HCT116 (cell line): ENCODE data around the gene HBP1. TPM values are rescaled to one million over a fixed set of nuclear protein-coding genes. Genes with fewer than 3 reads are reported as not detected.

Experiments used
- ATAC-seq: fragments of 200-7000 bp; cut with Tn5 transposase; 2 replicates; pipeline ENCODE4 v1.9.1; 2020; ENCODE audit warnings: mild to moderate bottlenecking, moderate library complexity
- BruUV-seq: library from RNA; stranded (reverse); fragments of 400-500 nt; replicated peaks from 2 replicates; lab custom pipeline; 2021; lab: Mats Ljungman, UMichigan
- CTCF ChIA-PET: fragments of 300-600 bp; sonication (Branson Sonifier 250); formaldehyde crosslinking; loops from one replicate; lab custom pipeline; 2021; ENCODE audit warnings: antibody characterized with exemption; lab: Charles Lee
- POLR2A ChIA-PET: fragments of 300-600, 350-600 bp; sonication (Branson Sonifier 250); formaldehyde crosslinking; loops from one replicate; lab custom pipeline; 2021; ENCODE audit warnings: antibody characterized with exemption; lab: Charles Lee
- RAD21 ChIA-PET, 2 experiments: fragments of 300-600 bp; sonication (Branson Sonifier 250); formaldehyde crosslinking; loops; one replicate each; lab custom pipeline; 2023; ENCODE audit warnings: low total read pairs in 2 of 2; ENCODE audit not compliant: uncharacterized antibody in 2 of 2, unreplicated experiment in 2 of 2, low non-redundant PET in 1 of 2; lab: Charles Lee
- DNase-seq: peaks from one replicate; pipeline ENCODE4 v3.0.0-alpha.2; 2010; ENCODE audit warnings: low read depth, low spot score
- H2AFZ ChIP-seq: fragments of 200-600 bp; shearing (Covaris generic), sonication (generic); 2 replicates; pipeline ENCODE4 v1.6.1; 2017; ENCODE audit warnings: low read depth, mixed run types, mixed read lengths, antibody characterized with exemption, low read length; ENCODE audit not compliant: poor library complexity, severe bottlenecking
- H3K27ac ChIP-seq: 2 replicates; pipeline ENCODE4 v1.5.1; 2012; ENCODE audit warnings: low read depth, low read length
- H3K27me3 ChIP-seq: fragments of 200-600 bp; sonication (generic); 2 replicates; pipeline ENCODE4 v1.6.1; 2016; ENCODE audit warnings: mixed run types, low read length, mixed read lengths; ENCODE audit not compliant: insufficient read depth
- H3K36me3 ChIP-seq, 2 experiments: fragments of 200-500 bp in 1 of 2; fragments of 200-600 bp in 1 of 2; sonication (Bioruptor generic) in 1 of 2; sonication (generic) in 1 of 2; 2 replicates each; pipeline versions ENCODE4 v1.5.1 to v1.6.1; 2014 to 2016; ENCODE audit warnings: low read length in 2 of 2, inconsistent platforms in 1 of 2, mixed read lengths in 1 of 2, mixed run types in 1 of 2; ENCODE audit not compliant: insufficient read depth in 2 of 2, control insufficient read depth in 1 of 2
- H3K4me1 ChIP-seq, 2 experiments: fragments of 200-600 bp in 1 of 2; sonication (generic) in 1 of 2; 2 replicates each; pipeline versions ENCODE4 v1.5.1 to v1.6.1; 2012 to 2017; ENCODE audit warnings: low read length in 2 of 2, inconsistent platforms in 1 of 2, mild to moderate bottlenecking in 1 of 2, mixed read lengths in 1 of 2, mixed run types in 1 of 2, moderate library complexity in 1 of 2; ENCODE audit not compliant: insufficient read depth in 2 of 2, control insufficient read depth in 1 of 2
- H3K4me2 ChIP-seq: fragments of 200-600 bp; sonication (generic); 2 replicates; pipeline ENCODE4 v1.6.1; 2017; ENCODE audit warnings: mixed run types, low read length, mixed read lengths
- H3K4me3 ChIP-seq, 2 experiments: fragments of 200-600 bp in 1 of 2; sonication (generic) in 1 of 2; replicated peaks in 1 of 2; 2 replicates each; pipeline ENCODE4 v1.5.1; 2011 to 2016; ENCODE audit warnings: low read length in 2 of 2, control low read depth in 1 of 2, low read depth in 1 of 2, mild to moderate bottlenecking in 1 of 2, mixed read lengths in 1 of 2, mixed run types in 1 of 2
- H3K79me2 ChIP-seq: fragments of 200-600 bp; sonication (generic); 2 replicates; pipeline ENCODE4 v1.6.1; 2017; ENCODE audit warnings: mild to moderate bottlenecking, mixed run types, low read length, moderate library complexity, mixed read lengths; ENCODE audit not compliant: insufficient read depth
- H3K9ac ChIP-seq: fragments of 200-600 bp; sonication (generic); 2 replicates; pipeline ENCODE4 v1.6.1; 2016; ENCODE audit warnings: low read length, mixed read lengths
- H3K9me2 ChIP-seq: fragments of 200-600 bp; sonication (generic), shearing (Covaris generic); 2 replicates; pipeline ENCODE4 v1.6.1; 2017; ENCODE audit warnings: mixed run types, mild to moderate bottlenecking, moderate library complexity; ENCODE audit not compliant: insufficient read depth
- H3K9me3 ChIP-seq, 2 experiments: fragments of 200-500 bp in 1 of 2; fragments of 200-600 bp in 1 of 2; sonication (Bioruptor generic) in 1 of 2; sonication (generic) in 1 of 2; 2 replicates each; pipeline ENCODE4 v1.6.1; 2014 to 2017; ENCODE audit warnings: low read length in 2 of 2, mixed read lengths in 2 of 2, inconsistent platforms in 1 of 2, low read depth in 1 of 2, mild to moderate bottlenecking in 1 of 2, mixed run types in 1 of 2, moderate library complexity in 1 of 2; ENCODE audit not compliant: control insufficient read depth in 1 of 2, insufficient read depth in 1 of 2
- H4K20me1 ChIP-seq: fragments of 200-600 bp; sonication (generic), shearing (Covaris generic); 2 replicates; pipeline ENCODE4 v1.6.1; 2017; ENCODE audit warnings: mixed run types, mild to moderate bottlenecking, moderate library complexity; ENCODE audit not compliant: insufficient read depth
- CBX3 ChIP-seq: IDR thresholded peaks from 2 replicates; pipeline ENCODE4 v1.6.1; 2012; ENCODE audit warnings: low read depth
- CEBPB ChIP-seq: IDR thresholded peaks from 2 replicates; pipeline ENCODE4 v1.6.1; 2012; ENCODE audit warnings: low read depth
- EGR1 ChIP-seq: IDR thresholded peaks from 2 replicates; pipeline ENCODE4 v1.6.1; 2012; ENCODE audit warnings: low read depth
- EZH2phosphoT487 ChIP-seq: fragments of 200-600 bp; IDR thresholded peaks from 2 replicates; pipeline ENCODE4 v1.6.1; 2018; ENCODE audit warnings: antibody characterized with exemption, borderline replicate concordance
- FOSL1 ChIP-seq: IDR thresholded peaks from 2 replicates; pipeline ENCODE4 v1.6.1; 2012; ENCODE audit warnings: low read depth
- POLR2A ChIP-seq: IDR thresholded peaks from 2 replicates; pipeline ENCODE4 v1.7.0; 2011; ENCODE audit warnings: borderline replicate concordance; ENCODE audit not compliant: insufficient read depth, insufficient read length; ENCODE audit errors: extremely low read depth
- SIN3A ChIP-seq: IDR thresholded peaks from 2 replicates; pipeline ENCODE4 v1.6.1; 2012; ENCODE audit warnings: low read depth
- ZFX ChIP-seq: fragments of 450-650 bp; IDR thresholded peaks from 2 replicates; pipeline ENCODE4 v1.6.1; 2017
- ZNF274 ChIP-seq: fragments of 200-500 bp; sonication (Bioruptor generic); IDR thresholded peaks from 2 replicates; pipeline ENCODE4 v1.6.1; 2014; ENCODE audit warnings: mild to moderate bottlenecking, low read depth, low read length, inconsistent platforms
- intact Hi-C: fragments of 100-400 bp; cut with micrococcal nuclease; formaldehyde crosslinking; loops from 2 replicates; pipeline ENCODE4 v1.10.0; 2022
- total RNA-seq: library from RNA; stranded (reverse); gene quantifications from one replicate; pipeline ENCODE4 v1.2.1, GENCODE V29; 2021; ENCODE audit not compliant: unreplicated experiment
- TF ChIP-seq, protein P1 (sequence below), 3 experiments: fragments of 200-600 bp in 1 of 3; sonication (generic) in 1 of 3; IDR thresholded peaks in 2 of 3; conservative IDR thresholded peaks in 1 of 3; 2 replicates each; pipeline ENCODE4 v1.5.1; 2012 to 2017; ENCODE audit warnings: low read depth in 2 of 3, low read length in 2 of 3, antibody characterized with exemption in 1 of 3, borderline replicate concordance in 1 of 3, control low read depth in 1 of 3, mild to moderate bottlenecking in 1 of 3, mixed read lengths in 1 of 3, mixed run types in 1 of 3, moderate library complexity in 1 of 3; ENCODE audit not compliant: insufficient read depth in 1 of 3
- TF ChIP-seq, protein P2 (sequence below): IDR thresholded peaks from 2 replicates; pipeline ENCODE4 v1.6.1; 2012
- TF ChIP-seq, protein P3 (sequence below): IDR thresholded peaks from 2 replicates; pipeline ENCODE4 v1.6.1; 2012
- TF ChIP-seq, protein P4 (sequence below): IDR thresholded peaks from 2 replicates; pipeline ENCODE4 v1.6.1; 2012; ENCODE audit warnings: low read depth

The HBP1 gene
- total RNA-seq, 1 experiment from 2014 or later = 24.3 TPM

DNA sequence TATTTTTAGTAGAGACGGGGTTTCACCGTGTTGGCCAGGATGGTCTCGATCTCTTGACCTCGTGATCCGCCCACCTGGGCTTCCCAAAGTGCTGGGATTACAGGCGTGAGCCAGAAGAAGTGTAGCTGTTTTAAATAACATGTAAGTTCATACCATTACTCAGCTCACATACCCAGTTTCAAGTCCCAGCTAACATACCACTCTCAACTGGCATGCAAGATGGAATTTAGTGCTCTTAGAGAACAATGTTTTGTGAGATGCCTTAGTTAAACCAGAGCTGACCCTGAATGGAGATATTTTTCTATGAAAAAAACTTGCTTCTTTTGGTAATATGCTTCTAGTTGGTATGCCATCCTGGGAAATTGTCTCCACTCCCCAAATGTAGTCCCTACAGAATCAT, 37.3 kb downstream of the HBP1 start:
- no peak overlapping the region for H3K4me2 ChIP-seq
- H2AFZ ChIP-seq = no peak overlapping the region
- RAD21 ChIA-PET = no interaction called here
- intact Hi-C loops = no loop called here
- DNase-seq = no peak
- H3K79me2 ChIP-seq = no peaks in the 10 kb centered on the region
- no peak overlapping the region for H3K4me3 ChIP-seq
- no peak overlapping the region for H3K9ac ChIP-seq
- TF ChIP-seq EGR1 = no peak
- TF ChIP-seq, protein P1, sequence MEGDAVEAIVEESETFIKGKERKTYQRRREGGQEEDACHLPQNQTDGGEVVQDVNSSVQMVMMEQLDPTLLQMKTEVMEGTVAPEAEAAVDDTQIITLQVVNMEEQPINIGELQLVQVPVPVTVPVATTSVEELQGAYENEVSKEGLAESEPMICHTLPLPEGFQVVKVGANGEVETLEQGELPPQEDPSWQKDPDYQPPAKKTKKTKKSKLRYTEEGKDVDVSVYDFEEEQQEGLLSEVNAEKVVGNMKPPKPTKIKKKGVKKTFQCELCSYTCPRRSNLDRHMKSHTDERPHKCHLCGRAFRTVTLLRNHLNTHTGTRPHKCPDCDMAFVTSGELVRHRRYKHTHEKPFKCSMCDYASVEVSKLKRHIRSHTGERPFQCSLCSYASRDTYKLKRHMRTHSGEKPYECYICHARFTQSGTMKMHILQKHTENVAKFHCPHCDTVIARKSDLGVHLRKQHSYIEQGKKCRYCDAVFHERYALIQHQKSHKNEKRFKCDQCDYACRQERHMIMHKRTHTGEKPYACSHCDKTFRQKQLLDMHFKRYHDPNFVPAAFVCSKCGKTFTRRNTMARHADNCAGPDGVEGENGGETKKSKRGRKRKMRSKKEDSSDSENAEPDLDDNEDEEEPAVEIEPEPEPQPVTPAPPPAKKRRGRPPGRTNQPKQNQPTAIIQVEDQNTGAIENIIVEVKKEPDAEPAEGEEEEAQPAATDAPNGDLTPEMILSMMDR (IDR thresholded peaks at IDR 0.05 in 2 of 3, conservative IDR thresholded peaks at IDR 0.05 in 1 of 3; ENCODE audit: borderline replicate concordance in 1 of 3, insufficient read depth in 1 of 3, low read depth in 2 of 3, low read length in 2 of 3) = no peak
- no peak for TF ChIP-seq CEBPB
- TF ChIP-seq, protein P2, sequence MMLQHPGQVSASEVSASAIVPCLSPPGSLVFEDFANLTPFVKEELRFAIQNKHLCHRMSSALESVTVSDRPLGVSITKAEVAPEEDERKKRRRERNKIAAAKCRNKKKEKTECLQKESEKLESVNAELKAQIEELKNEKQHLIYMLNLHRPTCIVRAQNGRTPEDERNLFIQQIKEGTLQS = no peak
- TF ChIP-seq EZH2phosphoT487 = no peak
- TF ChIP-seq, protein P3, sequence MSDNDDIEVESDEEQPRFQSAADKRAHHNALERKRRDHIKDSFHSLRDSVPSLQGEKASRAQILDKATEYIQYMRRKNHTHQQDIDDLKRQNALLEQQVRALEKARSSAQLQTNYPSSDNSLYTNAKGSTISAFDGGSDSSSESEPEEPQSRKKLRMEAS = no peak
- no peak for TF ChIP-seq POLR2A
- TF ChIP-seq ZFX = no peak
- no peak for TF ChIP-seq FOSL1
- TF ChIP-seq SIN3A = no peak
- TF ChIP-seq, protein P4, sequence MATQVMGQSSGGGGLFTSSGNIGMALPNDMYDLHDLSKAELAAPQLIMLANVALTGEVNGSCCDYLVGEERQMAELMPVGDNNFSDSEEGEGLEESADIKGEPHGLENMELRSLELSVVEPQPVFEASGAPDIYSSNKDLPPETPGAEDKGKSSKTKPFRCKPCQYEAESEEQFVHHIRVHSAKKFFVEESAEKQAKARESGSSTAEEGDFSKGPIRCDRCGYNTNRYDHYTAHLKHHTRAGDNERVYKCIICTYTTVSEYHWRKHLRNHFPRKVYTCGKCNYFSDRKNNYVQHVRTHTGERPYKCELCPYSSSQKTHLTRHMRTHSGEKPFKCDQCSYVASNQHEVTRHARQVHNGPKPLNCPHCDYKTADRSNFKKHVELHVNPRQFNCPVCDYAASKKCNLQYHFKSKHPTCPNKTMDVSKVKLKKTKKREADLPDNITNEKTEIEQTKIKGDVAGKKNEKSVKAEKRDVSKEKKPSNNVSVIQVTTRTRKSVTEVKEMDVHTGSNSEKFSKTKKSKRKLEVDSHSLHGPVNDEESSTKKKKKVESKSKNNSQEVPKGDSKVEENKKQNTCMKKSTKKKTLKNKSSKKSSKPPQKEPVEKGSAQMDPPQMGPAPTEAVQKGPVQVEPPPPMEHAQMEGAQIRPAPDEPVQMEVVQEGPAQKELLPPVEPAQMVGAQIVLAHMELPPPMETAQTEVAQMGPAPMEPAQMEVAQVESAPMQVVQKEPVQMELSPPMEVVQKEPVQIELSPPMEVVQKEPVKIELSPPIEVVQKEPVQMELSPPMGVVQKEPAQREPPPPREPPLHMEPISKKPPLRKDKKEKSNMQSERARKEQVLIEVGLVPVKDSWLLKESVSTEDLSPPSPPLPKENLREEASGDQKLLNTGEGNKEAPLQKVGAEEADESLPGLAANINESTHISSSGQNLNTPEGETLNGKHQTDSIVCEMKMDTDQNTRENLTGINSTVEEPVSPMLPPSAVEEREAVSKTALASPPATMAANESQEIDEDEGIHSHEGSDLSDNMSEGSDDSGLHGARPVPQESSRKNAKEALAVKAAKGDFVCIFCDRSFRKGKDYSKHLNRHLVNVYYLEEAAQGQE = no peak
- no peak for TF ChIP-seq CBX3
- no peak for TF ChIP-seq ZNF274
- no peaks in the 10 kb centered on the region for H3K4me1 ChIP-seq
- POLR2A ChIA-PET = no interaction called here
- H3K27ac ChIP-seq = no peak overlapping the region
- peaks cover 2 to 5% of the 10 kb centered on the region in 2 experiments; a peak in 1 of 4 replicates for H3K36me3 ChIP-seq
- BruUV-seq = no TSS peak
- ATAC-seq = no peak
- H3K9me2 ChIP-seq = no peaks in the 10 kb centered on the region
- no peaks in the 10 kb centered on the region for H4K20me1 ChIP-seq
- H3K9me3 ChIP-seq = no peaks in the 10 kb centered on the region
- CTCF ChIA-PET = no interaction called here
- no peaks in the 10 kb centered on the region for H3K27me3 ChIP-seq
